Amygdala (tissue), 56 donors: ENCODE measurements around the gene PRR15L.
"Not testable (repeated sequence)": the region's sequence is repeated elsewhere in the genome, so short reads cannot be mapped to it uniquely, and the experiment has no call there.

Source experiments
- DNase-seq, 56 donors: peaks; one replicate each; lab custom pipeline; 2025; lab: John Stamatoyannopoulos, UW

Gene PRR15L

DNA sequence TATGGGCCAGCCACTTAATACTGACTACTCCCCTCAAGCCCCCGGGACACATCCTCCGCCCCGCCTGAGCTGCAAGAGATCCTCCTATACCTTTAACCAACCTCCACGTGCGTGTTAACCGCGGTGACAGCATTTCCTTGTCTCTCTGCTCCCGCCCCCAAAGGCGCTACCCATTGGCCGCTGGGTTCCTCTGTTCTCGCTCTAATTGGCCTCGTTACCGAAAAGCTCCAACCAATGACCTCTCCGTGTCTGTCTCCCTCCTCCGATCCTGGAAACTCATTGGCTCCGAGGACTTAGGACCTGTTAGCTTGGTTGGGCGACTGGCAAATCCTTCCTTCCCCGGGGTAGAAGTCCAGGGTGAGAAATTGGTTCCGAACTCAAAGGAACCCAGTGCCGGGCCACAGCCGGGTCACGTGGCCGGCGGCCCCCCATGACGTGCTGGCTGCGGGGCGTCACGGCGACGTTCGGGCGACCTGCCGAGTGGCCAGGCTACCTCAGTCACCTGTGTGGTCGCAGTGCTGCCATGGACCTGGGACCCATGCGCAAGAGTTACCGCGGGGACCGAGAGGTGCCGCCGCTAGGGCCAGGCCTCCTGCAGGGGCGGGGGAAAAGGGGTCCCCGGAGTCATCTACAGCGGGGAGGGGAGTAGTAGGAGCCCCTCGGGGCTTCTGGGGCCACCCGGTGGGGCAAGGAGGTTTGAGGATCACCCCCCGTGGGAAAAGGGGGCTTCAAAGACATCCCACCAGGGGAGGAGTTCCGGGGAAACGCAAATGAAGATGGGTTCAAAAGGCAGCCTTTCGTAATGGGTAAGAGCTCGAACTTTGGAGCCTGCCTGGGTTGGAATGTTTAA is 16.2 kb downstream of the PRR15L start, which contains the start of gene PNPO:
TSS of gene PNPO (plus strand) at position 326 of the 850 bp plus-strand sequence. CDS start at position 431, 105 bp downstream.
- DNase-seq: peak; percentile 53 to 98 (median 92)

DNA sequence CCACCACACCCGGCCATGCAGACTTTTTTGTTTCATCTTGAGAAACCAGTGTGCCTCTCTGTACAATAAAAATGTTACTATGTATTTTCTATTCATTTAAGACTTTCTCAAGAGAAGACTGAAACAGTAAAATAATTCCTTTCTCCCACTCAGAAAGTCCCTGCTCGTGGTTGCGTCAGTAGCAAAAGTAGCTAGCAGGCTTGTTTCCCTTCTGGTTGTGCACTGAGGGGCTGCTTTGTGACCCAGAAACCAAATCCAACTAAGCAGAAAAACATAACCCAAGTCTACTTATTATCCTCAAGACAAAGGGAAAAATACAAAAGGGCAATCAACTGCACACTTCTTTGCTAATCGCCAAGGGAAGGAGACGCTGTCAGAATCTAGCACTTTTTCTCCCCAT is 19.7 kb downstream of the PRR15L start:
- DNase-seq: no peak

DNA sequence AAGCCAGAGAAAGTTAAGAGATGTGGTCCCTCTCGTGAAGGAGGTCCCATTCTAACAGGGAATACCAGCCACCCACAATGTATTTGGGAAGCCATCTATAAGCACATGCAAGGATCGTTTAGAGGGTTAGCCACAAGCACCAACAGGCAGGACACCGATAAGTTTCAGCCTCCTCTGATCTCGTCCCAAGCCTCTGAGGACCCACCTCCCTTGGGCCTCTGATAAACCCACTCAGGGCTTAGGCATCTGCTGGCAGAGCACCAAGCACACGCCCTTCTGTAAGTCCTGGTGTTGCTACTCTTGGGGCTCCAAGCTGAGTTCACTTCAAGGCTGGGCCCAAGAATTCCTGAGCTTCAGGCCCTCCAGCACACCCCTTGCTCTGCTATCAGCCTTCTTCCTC is 21.7 kb downstream of the PRR15L start:
- no peak for DNase-seq

DNA sequence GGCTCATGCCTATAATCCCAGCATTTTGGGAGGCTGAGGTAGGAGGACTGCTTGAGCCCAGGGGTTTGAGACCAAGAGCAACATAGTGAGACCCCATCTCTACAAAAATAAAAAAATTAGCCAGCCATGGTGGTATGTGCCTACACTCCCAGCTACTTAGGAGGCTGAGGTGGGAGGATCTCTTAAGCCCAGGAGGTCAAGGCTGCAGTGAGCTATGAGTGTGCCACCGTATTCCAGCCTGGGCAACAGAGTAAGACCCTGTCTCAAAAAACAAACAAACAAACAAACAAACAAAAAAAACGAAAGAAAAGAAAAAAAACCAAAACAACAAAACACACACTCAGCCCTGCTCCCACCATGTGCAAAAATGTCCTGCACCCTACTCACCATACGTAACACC is 22.2 kb downstream of the PRR15L start:
- not testable (repeated sequence) for DNase-seq

DNA sequence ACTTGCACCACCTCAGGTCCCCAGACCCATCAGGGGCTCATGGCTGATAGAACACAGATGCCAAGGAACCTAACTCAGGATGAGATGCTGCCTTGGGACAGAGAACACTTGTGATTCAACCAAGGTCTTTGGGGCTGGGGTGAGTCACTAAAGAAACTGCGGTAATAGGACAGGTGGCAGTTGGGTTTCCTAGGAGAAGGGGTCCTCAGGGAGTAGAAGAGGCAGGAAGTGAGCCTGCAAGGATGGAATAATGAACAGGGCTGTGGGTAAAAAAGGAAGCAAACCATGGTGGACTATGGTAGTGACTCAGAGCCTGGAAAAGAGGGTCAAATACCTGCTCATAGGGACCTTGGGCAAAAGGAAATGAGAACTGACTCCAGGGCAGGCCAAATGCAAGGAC is 22.8 kb downstream of the PRR15L start:
- no peak for DNase-seq

DNA sequence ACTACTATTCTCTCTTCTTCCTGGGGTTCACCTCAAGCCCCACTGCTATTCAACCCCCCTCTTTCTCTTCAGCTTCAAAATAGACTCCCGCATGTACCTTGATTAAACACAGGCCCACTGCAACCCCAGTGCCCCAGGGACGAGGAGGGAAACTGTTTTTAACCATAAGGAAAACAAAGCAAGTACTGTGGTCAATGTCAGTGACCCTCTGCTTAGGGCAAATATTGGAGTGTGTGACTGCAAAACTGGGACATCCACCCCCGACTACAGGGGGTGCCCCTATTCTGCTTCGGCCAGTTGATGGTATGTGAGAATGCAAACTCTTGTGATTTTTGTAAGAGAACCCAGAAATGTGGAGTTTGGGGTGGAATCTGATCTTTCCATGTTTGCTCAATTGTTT is 25.8 kb downstream of the PRR15L start:
- DNase-seq: no peak

DNA sequence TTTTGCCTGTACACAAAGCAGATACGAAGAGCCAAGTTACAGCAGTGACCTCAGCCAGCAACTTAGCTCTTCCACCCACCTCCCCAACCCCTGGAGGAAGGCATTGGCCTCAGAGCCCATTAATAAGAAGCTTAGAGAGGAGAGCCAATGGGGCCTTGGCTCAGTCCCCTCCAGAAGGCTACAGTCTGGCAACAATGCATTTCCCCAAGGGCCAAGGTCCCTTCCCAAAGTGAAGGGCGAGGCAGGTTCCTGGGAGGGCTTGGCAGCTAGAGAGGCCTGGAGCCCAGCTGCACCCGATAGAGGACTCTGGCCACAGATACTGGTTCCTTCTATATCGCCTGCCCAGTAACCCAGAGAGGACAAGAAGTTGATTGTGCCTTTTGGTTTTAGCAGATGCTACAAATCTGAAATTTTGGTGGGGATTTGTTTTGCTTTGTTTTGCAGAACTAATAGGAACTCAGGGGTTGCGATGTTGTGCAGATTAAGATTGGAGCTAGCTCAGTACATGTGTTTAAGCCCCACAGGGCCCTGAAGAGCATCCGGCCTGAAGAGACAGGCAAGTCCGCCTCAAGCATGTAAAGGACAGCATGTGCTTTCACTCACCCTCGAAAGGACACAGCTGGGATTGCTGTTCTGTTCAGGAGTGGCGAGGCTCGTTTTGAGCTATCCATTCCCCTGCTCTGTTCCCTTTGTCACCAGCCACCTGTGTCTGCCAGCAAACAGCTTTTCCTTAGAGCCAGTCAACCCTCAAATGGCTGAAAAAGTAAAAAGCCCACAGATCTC is 28.3 kb downstream of the PRR15L start:
- peak in 2 of 56 donors; percentile 6 to 25 for DNase-seq

DNA sequence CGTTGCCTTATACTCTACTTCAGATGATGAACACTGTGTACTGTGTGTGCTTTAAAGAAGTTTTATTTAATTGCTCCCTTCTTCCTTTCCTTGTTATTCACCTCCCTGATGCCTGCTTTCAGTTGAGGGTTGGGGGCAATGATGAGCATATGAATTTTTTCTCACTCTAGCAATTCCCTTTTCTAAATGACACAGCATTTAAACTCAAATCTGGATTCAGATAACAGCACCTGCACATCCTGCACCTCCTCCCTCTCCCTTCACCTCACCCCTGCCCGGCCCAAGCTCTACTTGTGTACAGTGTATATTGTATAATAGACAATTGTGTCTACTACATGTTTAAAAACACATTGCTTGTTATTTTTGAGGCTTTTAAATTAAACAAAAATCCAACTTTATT is 29.3 kb downstream of the PRR15L start:
- DNase-seq: no peak

DNA sequence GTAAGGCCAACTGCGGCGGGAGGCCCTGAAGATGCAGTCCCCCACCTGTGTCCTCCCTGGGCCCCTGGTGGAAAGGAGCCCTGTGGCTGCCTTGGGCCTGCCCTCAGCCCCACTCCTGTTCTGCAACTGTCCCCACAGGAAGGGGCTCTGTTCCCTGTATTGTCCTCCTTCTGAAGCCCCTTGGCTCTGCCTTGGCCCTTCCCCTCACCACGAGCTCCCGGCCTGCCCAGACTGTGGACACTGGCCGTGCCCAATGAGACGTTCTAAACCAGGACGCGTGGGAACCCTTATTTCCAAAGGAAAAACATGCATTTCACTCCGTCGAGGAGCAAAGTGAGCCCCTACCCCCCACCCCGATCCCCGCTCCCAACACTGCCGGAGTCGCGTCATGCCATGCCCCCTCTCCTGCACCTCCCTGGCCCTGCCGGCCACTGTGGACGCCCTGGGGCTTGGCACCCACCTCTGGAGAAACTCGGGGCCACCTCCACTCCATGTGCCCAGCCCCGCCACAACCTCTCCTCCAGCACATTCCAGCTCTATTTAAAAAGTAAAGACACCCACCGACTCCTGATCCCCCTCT is 29.8 kb downstream of the PRR15L start:
- DNase-seq: no peak

DNA sequence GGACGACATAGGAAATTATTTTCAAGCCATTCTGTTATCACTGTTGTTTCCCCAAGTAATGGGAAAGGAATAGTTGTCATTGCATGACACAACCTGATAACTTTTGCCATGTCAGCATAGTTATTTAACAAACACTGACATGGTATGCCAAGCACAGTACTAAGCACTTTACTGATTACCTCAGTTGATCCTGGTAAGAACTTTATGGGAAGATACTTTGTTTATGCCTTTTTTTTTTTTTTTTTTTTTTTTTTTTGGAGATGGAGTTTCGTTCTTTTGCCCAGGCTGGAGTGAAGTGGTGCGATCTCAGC is 32.0 kb downstream of the PRR15L start:
- no peak for DNase-seq

DNA sequence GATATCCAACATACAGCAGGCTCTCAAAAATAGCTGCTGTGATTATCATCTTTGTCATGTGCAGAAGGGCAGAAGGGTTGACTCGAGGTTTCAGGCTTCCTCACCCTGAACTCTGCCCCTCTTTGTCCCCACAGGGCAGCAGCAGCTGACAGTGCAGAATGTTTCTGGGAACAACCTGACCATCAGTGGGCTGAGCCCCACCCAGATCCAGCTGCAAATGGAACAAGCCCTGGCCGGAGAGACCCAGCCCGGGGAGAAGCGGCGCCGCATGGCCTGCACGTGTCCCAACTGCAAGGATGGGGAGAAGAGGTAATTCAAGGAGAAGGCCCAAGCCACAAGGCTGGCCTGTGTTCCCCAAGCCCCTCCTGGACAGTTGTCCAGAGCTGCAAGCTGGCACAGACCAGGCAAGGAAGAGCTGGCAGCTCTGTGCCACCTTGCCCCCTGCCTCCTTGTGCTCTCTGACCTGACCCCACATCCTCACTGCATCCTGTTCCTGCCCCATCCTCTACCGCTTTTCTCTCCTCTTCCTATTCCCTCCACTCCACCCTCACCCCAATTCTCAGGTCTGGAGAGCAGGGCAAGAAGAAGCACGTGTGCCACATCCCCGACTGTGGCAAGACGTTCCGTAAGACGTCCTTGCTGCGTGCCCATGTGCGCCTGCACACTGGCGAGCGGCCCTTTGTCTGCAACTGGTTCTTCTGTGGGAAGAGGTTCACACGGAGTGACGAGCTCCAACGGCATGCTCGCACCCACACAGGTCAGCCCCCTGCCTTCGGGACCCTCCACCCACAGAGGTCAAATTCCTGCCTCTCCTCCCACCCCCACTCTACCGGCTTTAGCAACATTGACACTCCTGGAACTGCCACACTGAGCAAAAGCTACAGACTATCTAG is 32.7 kb downstream of the PRR15L start:
- no peak for DNase-seq

DNA sequence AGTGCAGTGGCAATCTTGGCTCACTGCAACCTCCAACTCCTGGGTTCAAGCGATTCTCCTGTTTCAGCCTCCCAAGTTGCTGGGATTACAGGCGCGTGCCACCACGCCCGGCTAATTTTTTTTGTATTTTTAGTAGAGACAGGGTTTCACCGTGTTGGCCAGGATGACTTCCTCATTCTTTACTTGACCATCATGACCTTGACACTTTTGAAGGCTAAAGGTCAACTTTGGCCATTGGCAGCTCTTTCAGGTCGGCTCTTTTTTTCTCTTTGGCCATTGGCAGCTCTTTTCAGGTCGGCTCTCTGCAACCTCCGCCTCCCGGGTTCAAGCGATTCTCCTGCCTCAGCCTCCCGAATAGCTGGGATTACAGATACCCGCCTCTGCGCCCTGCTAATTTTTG is 37.8 kb downstream of the PRR15L start:
- not testable (repeated sequence) for DNase-seq

DNA sequence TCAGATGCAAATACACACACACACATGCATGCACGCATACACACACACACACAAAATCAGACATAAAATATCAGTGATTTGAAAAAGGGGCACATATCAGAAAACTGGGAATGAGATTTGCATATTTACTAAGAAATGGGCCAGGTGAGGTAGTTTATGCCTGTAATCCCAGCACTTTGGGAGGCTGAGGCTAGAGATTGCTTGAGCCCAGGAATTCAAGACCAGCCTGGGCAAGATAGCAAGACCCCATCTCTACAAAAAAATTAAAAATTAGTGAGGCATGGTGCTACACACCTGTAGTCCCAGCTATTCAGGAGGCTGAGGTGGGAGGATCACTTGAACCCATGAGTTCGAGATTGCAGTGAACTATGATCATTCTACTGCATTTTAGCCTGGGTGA is 38.7 kb downstream of the PRR15L start:
- DNase-seq: no peak

DNA sequence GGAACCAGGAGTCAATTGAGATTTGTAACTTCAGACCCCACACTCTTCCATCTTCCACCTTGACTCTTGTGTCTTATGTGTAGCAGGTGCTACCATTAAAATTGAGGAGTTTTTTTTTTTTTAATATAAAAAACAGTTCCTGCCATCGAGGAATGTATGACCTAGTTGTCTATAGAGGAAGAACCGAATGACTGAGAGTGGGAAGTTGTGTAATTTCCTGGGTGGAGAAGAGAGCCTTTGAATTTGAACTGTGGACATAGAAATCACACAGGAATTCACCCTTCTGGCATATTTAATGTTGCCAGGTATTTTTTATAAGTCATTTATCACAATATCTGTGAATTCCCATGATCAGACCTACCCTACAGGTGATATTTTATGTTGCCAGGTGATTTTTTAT is 39.7 kb downstream of the PRR15L start:
- no peak for DNase-seq

DNA sequence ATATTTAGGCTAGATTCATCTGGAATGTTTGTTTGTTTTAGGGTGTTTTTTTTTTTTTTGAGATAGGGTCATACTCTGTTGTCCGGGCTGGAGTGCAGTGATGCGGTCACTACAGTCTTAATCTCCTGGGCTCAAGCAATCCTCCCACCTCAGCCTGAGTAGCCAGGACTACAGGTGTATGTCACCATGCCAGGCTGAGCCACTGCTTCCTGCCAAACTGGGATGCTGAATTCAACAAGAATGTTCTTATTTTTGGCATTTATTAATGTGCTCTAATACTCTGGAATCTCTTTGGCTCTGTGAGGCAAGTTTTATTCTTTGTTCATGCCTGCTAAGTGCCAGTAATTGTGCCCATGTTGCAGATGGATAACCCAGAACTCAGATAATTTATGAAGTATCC is 40.1 kb downstream of the PRR15L start:
- no peak for DNase-seq

DNA sequence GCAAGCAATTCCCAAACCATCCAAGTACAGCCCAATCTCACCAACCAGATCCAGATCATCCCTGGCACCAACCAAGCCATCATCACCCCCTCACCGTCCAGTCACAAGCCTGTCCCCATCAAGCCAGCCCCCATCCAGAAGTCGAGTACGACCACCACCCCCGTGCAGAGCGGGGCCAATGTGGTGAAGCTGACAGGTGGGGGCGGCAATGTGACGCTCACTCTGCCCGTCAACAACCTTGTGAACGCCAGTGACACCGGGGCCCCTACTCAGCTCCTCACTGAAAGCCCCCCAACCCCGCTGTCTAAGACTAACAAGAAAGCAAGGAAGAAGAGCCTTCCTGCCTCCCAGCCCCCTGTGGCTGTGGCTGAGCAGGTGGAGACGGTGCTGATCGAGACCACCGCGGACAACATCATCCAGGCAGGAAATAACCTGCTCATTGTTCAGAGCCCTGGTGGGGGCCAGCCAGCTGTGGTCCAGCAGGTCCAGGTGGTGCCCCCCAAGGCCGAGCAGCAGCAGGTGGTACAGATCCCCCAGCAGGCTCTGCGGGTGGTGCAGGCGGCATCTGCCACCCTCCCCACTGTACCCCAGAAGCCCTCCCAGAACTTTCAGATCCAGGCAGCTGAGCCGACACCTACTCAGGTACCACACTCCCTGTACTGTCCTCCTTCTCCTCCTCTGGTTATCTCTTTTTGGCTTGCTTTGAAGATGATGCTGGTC is 41.0 kb downstream of the PRR15L start:
- no peak for DNase-seq

DNA sequence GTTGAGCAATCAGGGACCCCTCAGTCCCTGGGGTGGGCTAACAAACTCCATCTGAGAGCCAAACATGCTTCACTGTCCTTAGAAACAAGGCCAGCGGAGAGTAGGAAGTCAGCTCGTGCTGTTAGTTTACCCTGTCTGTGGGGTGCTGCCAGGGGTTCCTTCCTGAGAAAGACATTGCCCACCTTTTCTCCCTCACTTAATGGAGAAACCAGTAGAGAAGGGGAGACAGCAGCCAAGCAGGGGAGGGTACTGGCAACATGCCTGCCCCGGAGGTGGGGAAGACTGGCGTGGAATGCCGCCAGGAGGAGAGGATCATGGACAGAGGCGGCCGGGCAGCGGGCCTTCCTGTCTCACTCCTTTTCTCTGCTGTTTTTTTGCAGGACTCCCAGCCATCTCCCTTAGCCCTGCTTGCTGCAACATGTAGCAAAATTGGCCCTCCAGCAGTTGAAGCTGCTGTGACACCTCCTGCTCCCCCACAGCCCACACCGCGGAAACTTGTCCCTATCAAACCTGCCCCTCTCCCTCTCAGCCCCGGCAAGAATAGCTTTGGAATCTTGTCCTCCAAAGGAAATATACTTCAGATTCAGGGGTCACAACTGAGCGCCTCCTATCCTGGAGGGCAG is 41.8 kb downstream of the PRR15L start:
- DNase-seq: peak in 12 of 56 donors; percentile 6 to 33 (median 14)

DNA sequence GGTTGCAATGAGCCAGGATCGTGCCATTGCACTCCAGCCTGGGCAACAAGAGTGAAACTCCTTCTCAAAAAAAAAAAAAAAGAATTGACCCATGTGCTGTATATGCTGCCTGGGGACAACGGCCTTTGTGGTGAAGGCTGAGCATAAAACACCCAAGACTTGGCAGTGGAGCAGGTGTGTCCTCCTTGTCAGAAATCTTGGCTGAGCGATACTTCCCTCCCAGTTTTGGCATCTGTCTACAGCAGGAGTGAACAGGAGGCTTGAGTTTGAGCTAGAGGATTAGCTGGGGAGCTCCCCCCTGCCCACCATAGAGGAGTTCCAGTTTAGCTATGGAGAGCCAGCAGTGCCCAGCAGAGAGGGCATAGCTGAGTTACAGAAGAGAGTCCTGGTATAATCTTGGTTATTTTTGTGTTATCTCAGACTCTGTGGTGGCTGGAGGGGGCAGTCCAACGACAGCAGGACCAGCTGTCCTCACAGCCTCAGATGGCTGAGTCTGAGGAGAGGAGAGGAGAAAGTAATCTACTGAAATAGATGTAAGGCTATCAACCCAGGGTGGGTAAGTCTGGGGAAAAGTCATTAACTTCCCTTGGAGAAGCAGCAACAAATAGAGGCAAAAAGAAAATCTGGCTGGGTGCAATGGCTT is 43.3 kb downstream of the PRR15L start:
- DNase-seq: no peak

DNA sequence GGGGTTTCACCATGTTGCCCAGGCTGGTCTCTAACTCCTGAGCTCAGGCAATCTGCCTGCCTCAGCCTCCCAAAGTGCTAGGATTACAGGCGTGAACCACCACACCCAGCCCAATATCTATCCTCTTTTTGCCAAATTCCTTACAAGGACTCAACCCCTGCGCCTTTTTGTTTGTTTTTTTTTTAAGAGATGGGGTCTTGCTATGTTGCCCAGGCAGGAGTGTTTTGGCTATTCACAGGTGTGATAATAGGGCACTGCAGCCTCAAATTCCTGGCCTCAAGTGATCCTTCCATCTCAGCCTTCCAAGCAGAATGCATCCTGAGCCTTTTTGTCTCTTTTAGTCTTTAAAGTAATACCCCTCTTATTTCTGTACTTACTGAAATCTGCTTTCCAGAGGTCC is 44.6 kb downstream of the PRR15L start:
- no peak for DNase-seq
